ENCODE measurements around the gene MYL9.

- TF ChIP-seq CTCF (IDR thresholded peaks at IDR 0.05; ENCODE audit: low read depth, low read length) (no peak), POLR2A (IDR thresholded peaks at IDR 0.05; ENCODE audit: extremely low read depth, insufficient read length) (no peak)
Observed at GRCh38 chr20:36521526-36521925, 19.8 kb upstream of the MYL9 start.

Data from NB4 (cell line).